Activated naive CD4-positive, alpha-beta T cell treated with anti-CD3 and anti-CD28 coated beads, Interleukin-2, amount 10 ng/mL, durations not matched to agents 7 days and 5 days (primary cell): ENCODE data around the gene HSF2BP.
"Not testable (repeated sequence)": the region's sequence is repeated elsewhere in the genome, so short reads cannot be mapped to it uniquely, and the experiment has no call there.

ENCODE experiments used
- CTCF ChIA-PET: fragments of 350-600 bp; sonication (Branson Sonifier 250); formaldehyde crosslinking; loops from one replicate; lab custom pipeline; 2021; ENCODE audit warnings: antibody characterized with exemption; lab: Charles Lee
- DNase-seq: peaks from one replicate; pipeline ENCODE4 v3.0.0-alpha.2; 2020
- H3K27ac Mint-ChIP-seq: one replicate; pipeline ENCODE4 v1.8.0; 2021; ENCODE audit warnings: mild to moderate bottlenecking, moderate library complexity, mixed read lengths
- H3K27me3 Mint-ChIP-seq: one replicate; pipeline ENCODE4 v1.8.0; 2021; ENCODE audit warnings: mild to moderate bottlenecking, mixed read lengths
- H3K36me3 Mint-ChIP-seq: one replicate; pipeline ENCODE4 v1.8.0; 2021; ENCODE audit warnings: mixed read lengths
- H3K4me1 Mint-ChIP-seq: one replicate; pipeline ENCODE4 v1.8.0; 2021; ENCODE audit warnings: mixed read lengths
- H3K4me3 Mint-ChIP-seq: one replicate; pipeline ENCODE4 v1.8.0; 2021; ENCODE audit warnings: mild to moderate bottlenecking, moderate library complexity, mixed read lengths
- H3K9me3 Mint-ChIP-seq: one replicate; pipeline ENCODE4 v1.8.0; 2021; ENCODE audit warnings: mixed read lengths

Gene HSF2BP

GRCh38 chr21:43692949-43693348, 33.7 kb upstream of the HSF2BP start:
- peaks cover 2% of the 10 kb centered on the region for H3K9me3 Mint-ChIP-seq
- H3K27me3 Mint-ChIP-seq = no peaks in the 10 kb centered on the region
- H3K4me1 Mint-ChIP-seq = peaks cover 11% of the 10 kb centered on the region
- DNase-seq = no peak
- peaks cover 43% of the 10 kb centered on the region for H3K36me3 Mint-ChIP-seq
- no peak overlapping the region for H3K4me3 Mint-ChIP-seq
- H3K27ac Mint-ChIP-seq = no peak overlapping the region
- CTCF ChIA-PET = no interaction called here

DNA sequence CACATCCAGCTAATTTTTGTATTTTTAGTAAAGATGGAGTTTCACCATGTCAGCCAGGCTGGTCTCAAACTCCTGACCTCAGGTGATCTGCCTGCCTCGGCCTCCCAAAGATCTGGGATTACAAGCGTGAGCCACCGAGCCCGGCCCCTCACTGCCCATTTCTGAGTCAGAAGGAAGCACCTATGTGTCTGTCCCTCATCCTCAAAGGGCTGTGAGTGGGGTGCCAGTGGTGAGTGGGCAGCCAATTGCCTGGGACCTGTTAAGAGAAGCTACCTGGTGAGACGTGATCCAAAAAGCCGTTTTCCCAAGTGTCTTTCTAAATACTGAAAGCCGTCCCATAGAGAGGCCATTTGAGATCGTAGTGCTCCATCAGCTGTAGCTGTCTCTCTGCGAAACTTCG, 32.5 kb upstream of the HSF2BP start:
- H3K27me3 Mint-ChIP-seq = no peaks in the 10 kb centered on the region
- H3K36me3 Mint-ChIP-seq = peaks cover 44% of the 10 kb centered on the region
- CTCF ChIA-PET = no interaction called here
- no peak overlapping the region for H3K27ac Mint-ChIP-seq
- no peak overlapping the region for H3K4me3 Mint-ChIP-seq
- H3K4me1 Mint-ChIP-seq = peaks cover 1% of the 10 kb centered on the region
- DNase-seq = no peak
- no peaks in the 10 kb centered on the region for H3K9me3 Mint-ChIP-seq

DNA sequence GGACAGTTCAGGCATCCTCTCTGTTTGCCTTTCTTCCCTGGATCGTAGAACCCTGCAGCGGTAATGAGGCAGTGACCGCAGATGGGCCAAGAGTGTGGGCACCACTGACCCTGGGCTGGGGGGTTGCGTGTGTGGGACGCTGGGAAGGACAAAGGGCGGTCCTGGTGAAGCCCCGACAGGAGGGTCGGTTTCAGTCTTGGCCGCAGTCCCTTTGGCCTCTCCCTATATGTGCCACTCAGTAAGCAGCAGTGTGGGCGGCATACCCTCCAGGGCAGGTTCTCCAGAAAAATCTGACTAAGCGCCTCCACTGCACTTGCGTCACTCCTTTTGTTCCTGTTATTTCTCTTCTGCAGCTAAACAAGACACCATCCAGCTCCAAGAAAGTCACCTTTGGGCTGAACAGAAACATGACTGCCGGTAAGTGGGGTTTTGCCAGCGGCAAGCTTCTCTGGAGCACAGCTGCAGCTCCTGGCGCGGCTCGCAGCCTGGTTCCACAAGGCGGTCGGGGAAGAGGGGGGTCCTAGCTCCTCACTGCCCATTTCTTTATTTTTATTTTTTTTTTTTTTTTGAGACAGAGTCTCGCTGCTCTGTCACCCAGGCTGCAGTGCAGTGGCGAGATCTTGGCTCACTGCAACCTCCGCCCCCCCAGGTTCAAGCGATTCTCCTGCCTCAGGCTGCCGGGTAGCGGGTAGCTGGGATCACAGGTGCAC, 32.0 kb upstream of the HSF2BP start:
- DNase-seq = no peak
- Mint-ChIP-seq H3K36me3 (peaks cover 46% of the 10 kb centered on the region), H3K4me1 (no peaks in the 10 kb centered on the region), H3K9me3 (no peaks in the 10 kb centered on the region), H3K27ac (no peak overlapping the region), H3K4me3 (no peak overlapping the region), H3K27me3 (no peaks in the 10 kb centered on the region)
- CTCF ChIA-PET = no interaction called here

GRCh38 chr21:43690346-43690745, 31.1 kb upstream of the HSF2BP start:
- no peak for DNase-seq
- Mint-ChIP-seq H3K27ac (no peak overlapping the region), H3K4me3 (no peak overlapping the region), H3K4me1 (peaks cover 1% of the 10 kb centered on the region), H3K9me3 (no peaks in the 10 kb centered on the region), H3K27me3 (no peaks in the 10 kb centered on the region), H3K36me3 (peaks cover 50% of the 10 kb centered on the region)
- CTCF ChIA-PET = no interaction called here

- Mint-ChIP-seq H3K4me1 (peaks cover 7% of the 10 kb centered on the region), H3K36me3 (peaks cover 50% of the 10 kb centered on the region), H3K9me3 (no peaks in the 10 kb centered on the region), H3K27ac (peak overlapping the region; percentile 55), H3K27me3 (no peaks in the 10 kb centered on the region), H3K4me3 (no peak overlapping the region)
- no peak for DNase-seq
- CTCF ChIA-PET = no interaction called here
Observed at GRCh38 chr21:43689556-43690337, 30.5 kb upstream of the HSF2BP start.

DNA sequence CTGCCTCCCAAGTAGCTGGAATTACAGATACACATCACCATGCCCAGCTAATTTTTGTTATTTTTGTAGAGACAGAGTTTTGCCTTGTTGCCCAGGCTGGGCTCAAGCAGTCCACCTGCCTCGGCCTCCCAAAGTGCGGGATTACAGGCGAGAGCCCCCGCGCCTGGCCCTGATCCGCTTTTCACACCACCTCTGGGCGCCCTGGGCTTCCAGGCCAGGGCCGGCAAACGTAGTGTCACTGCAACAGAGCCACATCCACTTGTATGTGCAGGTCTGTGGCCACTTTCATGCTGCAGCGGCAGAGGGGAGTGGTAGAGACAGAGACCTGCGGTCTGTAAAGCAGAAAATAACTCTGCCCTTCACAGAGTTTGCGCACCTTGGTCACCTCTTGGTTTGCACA, 29.6 kb upstream of the HSF2BP start:
- peaks cover 54% of the 10 kb centered on the region for H3K36me3 Mint-ChIP-seq
- CTCF ChIA-PET = no interaction called here
- H3K4me3 Mint-ChIP-seq = no peak overlapping the region
- no peak overlapping the region for H3K27ac Mint-ChIP-seq
- H3K4me1 Mint-ChIP-seq = peaks cover 14% of the 10 kb centered on the region
- H3K27me3 Mint-ChIP-seq = no peaks in the 10 kb centered on the region
- H3K9me3 Mint-ChIP-seq = no peaks in the 10 kb centered on the region
- no peak for DNase-seq

DNA sequence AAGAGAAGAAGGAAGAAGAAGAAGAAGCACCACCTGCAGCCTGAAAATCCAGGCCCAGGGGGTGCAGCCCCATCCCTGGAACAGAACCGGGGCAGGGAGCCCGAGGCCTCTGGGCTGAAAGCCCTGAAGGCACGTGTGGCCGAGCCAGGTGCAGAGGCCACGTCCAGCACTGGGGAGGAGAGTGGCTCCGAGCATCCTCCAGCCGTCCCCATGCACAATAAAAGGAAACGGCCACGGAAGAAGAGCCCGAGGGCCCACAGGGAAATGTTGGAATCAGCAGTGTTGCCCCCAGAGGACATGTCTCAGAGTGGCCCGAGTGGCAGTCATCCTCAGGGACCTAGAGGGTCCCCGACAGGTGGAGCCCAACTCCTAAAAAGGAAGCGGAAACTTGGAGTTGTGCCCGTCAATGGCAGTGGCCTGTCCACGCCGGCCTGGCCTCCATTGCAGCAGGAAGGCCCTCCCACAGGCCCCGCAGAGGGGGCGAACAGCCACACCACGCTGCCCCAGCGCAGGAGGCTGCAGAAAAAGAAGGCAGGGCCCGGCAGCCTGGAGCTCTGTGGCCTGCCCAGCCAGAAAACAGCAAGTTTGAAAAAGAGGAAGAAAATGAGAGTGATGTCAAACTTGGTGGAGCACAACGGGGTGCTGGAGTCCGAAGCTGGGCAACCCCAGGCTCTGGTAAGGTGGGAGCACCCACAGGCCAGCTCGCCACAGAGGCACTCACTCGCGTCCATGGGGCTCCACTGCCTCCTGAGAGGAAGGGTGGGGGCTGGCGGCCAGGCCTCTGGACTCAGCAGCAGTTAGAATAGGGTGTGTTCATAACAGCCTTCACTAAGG, 28.5 kb upstream of the HSF2BP start:
- no peak overlapping the region for H3K4me3 Mint-ChIP-seq
- H3K36me3 Mint-ChIP-seq = peaks cover 58% of the 10 kb centered on the region
- peak; percentile 6 for DNase-seq
- no peaks in the 10 kb centered on the region for H3K9me3 Mint-ChIP-seq
- peaks cover 18% of the 10 kb centered on the region for H3K4me1 Mint-ChIP-seq
- peak overlapping the region; percentile 71 for H3K27ac Mint-ChIP-seq
- no peaks in the 10 kb centered on the region for H3K27me3 Mint-ChIP-seq
- CTCF ChIA-PET = no interaction called here

- peaks cover 23% of the 10 kb centered on the region for H3K4me1 Mint-ChIP-seq
- CTCF ChIA-PET = no interaction called here
- peak overlapping the region; percentile 71 for H3K27ac Mint-ChIP-seq
Observed at GRCh38 chr21:43686811-43687565, 27.7 kb upstream of the HSF2BP start.

DNA sequence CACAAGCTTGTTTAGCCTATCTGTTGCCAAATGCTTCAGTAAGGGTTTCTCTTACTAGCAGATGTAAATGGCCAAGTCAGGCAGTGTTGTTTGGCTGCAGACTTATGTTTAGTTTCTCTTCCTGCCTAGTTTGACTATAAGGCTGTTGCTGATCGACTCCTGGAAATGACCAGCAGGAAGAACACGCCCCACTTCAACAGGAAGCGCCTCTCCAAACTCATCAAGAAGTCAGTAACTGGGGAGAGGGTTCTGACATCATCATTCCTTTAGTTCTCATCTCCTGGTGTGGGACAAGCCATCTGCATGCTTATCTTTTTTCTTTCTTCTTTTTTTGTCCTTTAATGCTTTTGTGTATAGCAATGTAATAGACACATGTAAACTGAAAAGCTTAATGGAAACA, 25.1 kb upstream of the HSF2BP start:
- DNase-seq = peak; percentile 26
- Mint-ChIP-seq H3K27ac (peak overlapping the region; percentile 90), H3K9me3 (no peaks in the 10 kb centered on the region), H3K36me3 (peaks cover 56% of the 10 kb centered on the region), H3K4me1 (peaks cover 23% of the 10 kb centered on the region), H3K27me3 (no peaks in the 10 kb centered on the region), H3K4me3 (no peak overlapping the region)
- CTCF ChIA-PET = interaction anchor here (1.0 to 1.3 kb wide), 2 partner anchors 18 to 24 kb away, joined by 3 to 4 read pairs; no protein-coding TSS in a partner anchor

More at GRCh38 chr21:43686811-43687565, 27.7 kb upstream of the HSF2BP start:
- Mint-ChIP-seq H3K27me3 (no peaks in the 10 kb centered on the region), H3K4me3 (no peak overlapping the region), H3K36me3 (peaks cover 60% of the 10 kb centered on the region), H3K9me3 (no peaks in the 10 kb centered on the region)
- peak; percentile 11 for DNase-seq

- CTCF ChIA-PET = no interaction called here
- no peak for DNase-seq
- H3K27ac Mint-ChIP-seq = no peak overlapping the region
- H3K4me3 Mint-ChIP-seq = no peak overlapping the region
- no peaks in the 10 kb centered on the region for H3K27me3 Mint-ChIP-seq
- H3K9me3 Mint-ChIP-seq = no peaks in the 10 kb centered on the region
- peaks cover 23% of the 10 kb centered on the region for H3K4me1 Mint-ChIP-seq
- peaks cover 57% of the 10 kb centered on the region for H3K36me3 Mint-ChIP-seq
Observed at GRCh38 chr21:43681650-43682049, 22.4 kb upstream of the HSF2BP start.

GRCh38 chr21:43680421-43680820, 21.1 kb upstream of the HSF2BP start:
- H3K4me1 Mint-ChIP-seq = peaks cover 22% of the 10 kb centered on the region

GRCh38 chr21:43679951-43680350, 20.7 kb upstream of the HSF2BP start:
- Mint-ChIP-seq H3K4me3 (no peak overlapping the region), H3K27ac (no peak overlapping the region), H3K9me3 (no peaks in the 10 kb centered on the region), H3K36me3 (peaks cover 52% of the 10 kb centered on the region), H3K4me1 (peaks cover 18% of the 10 kb centered on the region), H3K27me3 (no peaks in the 10 kb centered on the region)
- no peak for DNase-seq
- CTCF ChIA-PET = interaction anchor here (0.6 kb wide), 1 partner anchor 9 kb away, joined by 6 read pairs; no protein-coding TSS in a partner anchor

More at GRCh38 chr21:43680421-43680820, 21.1 kb upstream of the HSF2BP start:
- peaks cover 52% of the 10 kb centered on the region for H3K36me3 Mint-ChIP-seq
- H3K27me3 Mint-ChIP-seq, H3K9me3 Mint-ChIP-seq, H3K4me3 Mint-ChIP-seq, DNase-seq, CTCF ChIA-PET, H3K27ac Mint-ChIP-seq: not testable (repeated sequence)

GRCh38 chr21:43676391-43676790, 17.1 kb upstream of the HSF2BP start:
- Mint-ChIP-seq H3K9me3 (no peaks in the 10 kb centered on the region), H3K36me3 (peaks cover 49% of the 10 kb centered on the region), H3K27ac (no peak overlapping the region), H3K4me3 (no peak overlapping the region), H3K4me1 (no peaks in the 10 kb centered on the region), H3K27me3 (no peaks in the 10 kb centered on the region)
- no peak for DNase-seq
- CTCF ChIA-PET = no interaction called here
